Fibroblast of the conjunctiva (primary cell): ENCODE results near the gene ING5.
A peak's percentile ranks its signal among the peaks of the same experiment; 100 is the strongest.

ENCODE experiments used
- DNase-seq: peaks from one replicate; pipeline ENCODE4 v3.0.0-alpha.2; 2010; ENCODE audit warnings: low read depth

The ING5 gene

DNA sequence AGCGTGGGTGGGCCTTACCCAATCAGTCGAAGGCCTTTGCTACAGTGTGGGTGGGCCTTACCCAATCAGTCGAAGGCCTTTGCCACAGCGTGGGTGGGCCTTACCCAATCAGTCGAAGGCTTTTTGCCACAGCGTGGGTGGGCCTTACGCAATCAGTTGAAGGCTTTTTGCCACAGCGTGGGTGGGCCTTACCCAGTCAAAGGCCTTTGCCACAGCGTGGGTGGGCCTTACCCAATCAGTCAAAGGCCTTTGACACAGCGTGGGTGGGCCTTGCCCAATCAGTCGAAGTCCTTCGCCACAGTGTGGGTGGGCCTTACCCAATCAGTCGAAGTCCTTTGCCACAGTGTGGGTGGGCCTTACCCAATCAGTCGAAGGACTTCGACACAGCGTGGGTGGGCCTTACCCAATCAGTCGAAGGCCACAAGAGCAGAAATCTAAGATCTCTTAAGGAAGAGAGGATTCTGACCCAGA is 58.5 kb downstream of the ING5 start:
- no peak for DNase-seq

- DNase-seq, result no peak
Observed at GRCh38 chr2:241762321-241762932, 60.6 kb downstream of the ING5 start.

DNA sequence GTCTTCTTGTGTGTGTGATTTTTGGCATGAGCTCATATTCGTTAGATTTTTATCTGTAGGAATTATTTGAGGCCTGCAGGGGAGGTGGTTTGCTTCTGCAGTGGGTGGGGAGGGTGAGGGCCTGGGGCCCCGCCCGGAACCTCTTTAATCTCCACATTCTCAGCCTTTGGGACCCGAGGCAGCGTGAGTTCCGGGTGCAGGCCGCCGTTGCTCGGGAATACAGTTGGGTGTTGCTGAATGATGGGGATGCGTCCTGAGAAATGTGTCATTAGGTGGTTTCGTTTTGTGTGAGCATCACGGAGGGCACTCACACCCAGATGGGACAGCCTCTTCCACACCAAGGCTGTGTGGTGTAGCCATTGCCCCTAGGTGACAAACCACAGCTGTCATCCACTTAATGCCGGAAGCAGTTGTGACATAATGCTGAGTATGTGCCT is 61.1 kb downstream of the ING5 start:
- DNase-seq, result no peak

- no peak for DNase-seq
Observed at GRCh38 chr2:241763551-241764274, 61.9 kb downstream of the ING5 start.

DNA sequence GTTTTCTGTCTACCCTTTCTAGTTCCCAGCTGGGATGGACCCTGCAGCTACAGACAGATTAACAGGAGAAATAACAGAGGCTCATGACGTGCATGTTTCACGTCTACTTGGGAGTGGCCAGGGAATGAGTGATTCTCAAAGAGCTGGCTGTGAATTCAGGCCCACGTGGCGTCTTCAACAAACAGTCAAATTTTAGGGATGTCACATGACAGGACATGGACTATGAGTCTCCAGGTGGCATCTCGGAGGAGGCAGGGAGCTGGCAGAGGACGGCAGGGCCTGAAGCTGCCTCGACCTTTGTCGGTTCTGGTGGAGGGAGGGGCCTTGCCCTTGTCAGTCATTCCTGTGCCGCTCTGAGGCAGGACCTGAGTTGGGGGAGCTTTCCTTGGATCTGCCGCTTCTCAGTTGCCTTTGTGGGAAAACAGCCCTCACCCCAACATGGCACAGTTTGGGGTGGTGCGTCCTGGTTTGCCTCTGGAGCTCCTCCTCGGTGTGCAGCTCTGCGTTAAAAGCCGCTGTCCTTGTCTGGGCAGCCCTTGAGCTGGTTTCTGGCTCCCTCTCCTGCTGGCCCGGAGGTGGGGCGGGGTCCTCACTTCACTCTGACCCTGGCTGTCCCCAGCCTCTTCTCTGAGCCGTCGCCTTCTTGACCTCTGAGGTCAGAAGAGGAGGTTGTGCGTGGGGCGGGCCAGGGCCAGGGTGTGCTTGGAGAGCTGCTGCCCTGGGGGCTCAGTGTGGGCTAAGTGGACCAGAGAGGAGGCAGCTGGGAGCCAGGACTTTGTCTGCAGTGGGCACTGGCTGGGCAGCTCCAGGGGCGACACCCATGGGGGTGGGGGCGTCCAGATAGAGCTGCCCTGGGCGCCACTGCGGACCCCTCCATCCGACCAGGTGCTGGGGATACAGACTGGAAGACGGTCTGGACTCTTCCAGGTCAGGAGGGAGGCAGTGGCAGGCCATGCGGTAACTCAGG is 62.7 kb downstream of the ING5 start:
- no peak for DNase-seq

GRCh38 chr2:241767464-241768250 is 65.8 kb downstream of the ING5 start:
- DNase-seq, result no peak

- DNase-seq, result no peak
Observed at GRCh38 chr2:241768251-241768711, 66.4 kb downstream of the ING5 start.

- no peak for DNase-seq
Observed at GRCh38 chr2:241768850-241769249, 67.0 kb downstream of the ING5 start.

- no peak for DNase-seq
Observed at GRCh38 chr2:241769819-241770184, 68.0 kb downstream of the ING5 start.

- DNase-seq, result no peak
Observed at GRCh38 chr2:241770185-241770935, 68.5 kb downstream of the ING5 start.

GRCh38 chr2:241770936-241771285 is 69.1 kb downstream of the ING5 start:
- DNase-seq, result no peak

DNA sequence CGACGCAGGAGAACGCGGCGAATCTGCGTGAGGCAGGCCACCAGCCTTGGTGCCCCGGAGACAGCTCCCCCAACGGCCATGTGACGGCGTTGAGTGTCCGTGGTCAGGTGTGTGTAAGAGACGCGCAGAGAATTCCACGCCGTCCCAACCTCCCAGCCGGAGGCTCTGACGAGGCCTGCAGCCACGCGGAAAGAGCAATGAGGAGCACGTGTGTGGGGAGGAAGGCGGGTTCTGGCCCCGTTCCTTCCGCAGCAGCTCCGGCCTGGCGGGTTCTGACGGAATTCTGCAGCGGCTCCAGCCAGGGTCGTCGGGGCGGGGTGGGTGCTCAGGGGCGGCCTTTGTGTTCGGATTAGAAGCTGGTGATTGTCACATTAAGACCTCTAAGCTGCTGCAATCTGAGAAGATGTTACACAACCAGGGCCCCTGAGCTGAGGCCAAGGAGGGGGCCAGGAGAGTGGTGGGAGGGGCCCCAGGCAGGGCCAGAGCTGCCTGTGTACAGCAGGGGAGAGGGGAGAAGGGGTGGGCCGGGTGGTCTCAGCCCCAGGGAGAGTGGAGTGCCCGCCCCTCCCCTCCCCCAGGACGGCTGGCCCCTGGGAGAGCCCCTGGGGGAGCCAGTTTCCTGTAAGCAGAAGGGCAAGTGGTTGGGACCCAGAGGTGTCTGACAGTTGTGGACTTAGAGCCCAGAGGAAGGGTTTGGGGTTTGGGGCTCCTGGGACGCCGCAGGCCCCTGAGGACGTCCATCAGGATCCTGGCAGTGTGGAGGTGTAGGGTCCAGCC is 69.6 kb downstream of the ING5 start:
- DNase-seq, result peak; percentile 31

GRCh38 chr2:241772063-241772499 is 70.2 kb downstream of the ING5 start:
- no peak for DNase-seq

GRCh38 chr2:241773511-241774418 is 71.9 kb downstream of the ING5 start:
- no peak for DNase-seq

DNA sequence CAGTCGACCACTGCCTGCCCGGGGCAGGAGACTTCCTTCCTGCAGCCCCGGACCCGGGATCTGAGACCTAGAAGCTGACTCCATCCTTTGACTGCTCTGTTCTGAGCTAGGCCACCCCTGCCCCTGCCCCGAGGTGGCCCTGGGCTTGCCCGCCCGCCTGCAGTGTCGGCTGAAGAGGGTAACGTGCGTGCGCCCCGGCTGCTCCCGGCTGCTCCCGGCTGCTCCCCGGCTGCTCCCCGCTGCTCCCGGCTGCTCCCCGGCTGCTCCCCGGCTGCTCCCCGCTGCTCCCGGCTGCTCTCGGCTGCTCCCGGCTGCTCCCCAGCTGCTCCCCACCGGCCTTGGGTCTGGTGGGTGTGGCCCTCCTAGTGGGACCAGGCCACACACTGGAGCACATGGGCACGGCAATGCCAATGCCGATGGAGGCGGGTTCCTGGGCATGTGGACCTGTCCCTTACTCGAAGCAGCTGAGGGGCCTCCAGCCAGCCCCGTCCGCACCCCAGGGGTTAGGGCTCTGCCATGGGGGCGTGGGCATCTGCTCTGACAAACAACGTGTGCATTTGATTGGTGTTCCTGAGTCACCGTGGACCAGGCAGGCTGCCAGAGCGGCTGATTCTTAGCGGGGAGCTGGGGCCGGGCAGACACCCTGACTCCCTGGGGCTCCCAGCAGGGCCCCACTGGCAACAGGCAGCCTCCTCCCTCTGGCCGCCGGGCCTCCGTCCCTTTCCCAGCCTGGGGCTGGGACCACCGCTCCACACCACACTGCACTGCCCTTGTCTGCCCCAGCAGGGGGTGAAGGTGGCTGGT is 72.8 kb downstream of the ING5 start:
- peak; percentile 30 for DNase-seq

- no peak for DNase-seq
Observed at GRCh38 chr2:241775223-241776177, 73.7 kb downstream of the ING5 start.
